Measurements from ENCODE around the gene BTNL3.

GRCh38 chr5:180988592-180988991, at the start of gene BTNL3:
- no peak for TF ChIP-seq CTCF (IDR thresholded peaks at IDR 0.05)
- TF ChIP-seq MXI1 (IDR thresholded peaks at IDR 0.05; ENCODE audit: low read depth, low read length) = no peak
- TF ChIP-seq RAD21 (IDR thresholded peaks at IDR 0.05; ENCODE audit: low read length) = no peak
- no peak for TF ChIP-seq REST (IDR thresholded peaks at IDR 0.05; ENCODE audit: low read depth, low read length)
- no peak for TF ChIP-seq FOSL2 (IDR thresholded peaks at IDR 0.05; ENCODE audit: borderline replicate concordance, low read depth)
- TF ChIP-seq MAX (IDR thresholded peaks at IDR 0.05; ENCODE audit: low read depth) = no peak
- TF ChIP-seq RFX5 (IDR thresholded peaks at IDR 0.05; ENCODE audit: low read length) = no peak
